NCI-H1930 (cell line): ENCODE data around the gene MLH3.

Source experiments
- DNase-seq, 2 experiments: peaks; one replicate each; lab custom pipeline; 2025; lab: John Stamatoyannopoulos, UW

Gene MLH3

DNA sequence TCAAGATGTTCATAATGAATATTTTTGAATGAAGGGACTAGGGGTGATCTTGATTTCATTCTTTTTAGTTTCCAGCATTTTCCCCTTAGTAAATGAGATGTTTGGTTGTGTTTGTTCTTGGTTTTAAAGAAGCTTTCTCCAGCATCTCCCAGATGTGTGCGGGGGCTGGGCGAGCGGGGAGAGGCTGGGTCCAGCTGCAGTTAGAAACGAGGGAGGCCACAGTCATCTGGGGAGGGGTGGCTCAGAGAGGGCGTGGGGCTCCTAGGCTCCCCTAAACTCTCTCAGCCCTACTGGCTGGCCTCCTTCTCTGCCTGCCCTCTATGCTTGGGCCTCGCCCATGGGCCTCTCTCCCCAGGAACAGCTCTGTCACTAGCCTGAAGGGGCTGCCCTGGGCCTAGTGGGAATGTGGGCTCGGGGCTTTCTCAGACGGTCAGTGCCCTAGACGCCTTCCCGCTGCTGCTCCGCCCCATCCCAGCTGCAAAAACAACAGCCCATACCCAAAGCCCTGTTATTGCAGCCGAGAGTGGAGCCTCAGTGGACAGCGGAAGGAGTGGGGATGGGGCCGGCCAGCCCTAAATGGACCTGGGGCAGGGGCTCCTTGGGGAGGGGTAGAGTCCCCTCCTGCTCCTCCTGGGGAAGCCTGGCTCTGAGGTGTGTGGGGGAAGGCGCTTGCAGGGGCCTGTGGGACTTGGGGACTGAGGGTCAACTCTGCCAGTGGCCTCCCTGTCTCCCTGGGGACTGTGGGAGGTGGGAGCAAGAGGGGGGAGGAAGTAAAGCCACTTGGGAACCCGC, 66.8 kb downstream of the MLH3 start:
- DNase-seq: no peak

DNA sequence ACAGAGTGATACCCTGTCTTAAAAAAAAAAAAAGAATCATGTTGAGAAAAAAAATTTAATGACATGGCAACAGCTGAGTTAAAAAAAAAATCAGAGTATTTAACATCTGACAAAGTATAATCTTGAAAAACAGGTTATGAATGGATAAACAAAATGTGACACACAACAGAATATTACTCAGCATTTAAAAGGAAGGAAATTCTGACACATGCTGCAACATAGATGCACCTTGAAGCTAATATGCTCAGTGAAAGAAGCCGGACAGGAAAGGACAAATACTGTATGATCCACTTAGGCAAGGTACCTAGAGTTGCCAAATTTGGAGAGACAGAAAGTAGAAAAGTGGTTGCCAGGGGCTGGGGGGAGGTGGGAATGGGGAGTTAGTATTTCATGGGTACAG, 67.9 kb downstream of the MLH3 start:
- no peak for DNase-seq

DNA sequence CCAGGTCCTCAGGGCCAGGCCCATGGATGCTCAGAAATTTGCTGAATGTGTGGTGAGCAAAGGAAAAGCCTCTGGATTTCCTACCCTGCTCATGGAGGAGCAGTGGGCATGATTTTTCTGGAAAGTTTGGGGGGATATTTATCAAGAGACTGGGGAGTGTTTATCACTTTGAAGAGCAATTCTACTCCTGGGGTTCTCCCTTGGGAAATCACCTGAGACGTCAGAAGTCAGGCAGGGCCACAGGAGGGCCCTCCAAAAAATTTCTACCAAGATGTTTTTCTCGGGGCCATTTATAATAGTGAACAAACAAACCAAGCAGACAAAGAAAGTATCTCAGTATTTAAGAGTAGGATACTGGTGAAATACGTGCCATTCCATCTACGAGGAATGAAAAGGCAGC, 68.6 kb downstream of the MLH3 start:
- no peak for DNase-seq

GRCh38 chr14:74981833-74982232, 69.4 kb downstream of the MLH3 start:
- no peak for DNase-seq

DNA sequence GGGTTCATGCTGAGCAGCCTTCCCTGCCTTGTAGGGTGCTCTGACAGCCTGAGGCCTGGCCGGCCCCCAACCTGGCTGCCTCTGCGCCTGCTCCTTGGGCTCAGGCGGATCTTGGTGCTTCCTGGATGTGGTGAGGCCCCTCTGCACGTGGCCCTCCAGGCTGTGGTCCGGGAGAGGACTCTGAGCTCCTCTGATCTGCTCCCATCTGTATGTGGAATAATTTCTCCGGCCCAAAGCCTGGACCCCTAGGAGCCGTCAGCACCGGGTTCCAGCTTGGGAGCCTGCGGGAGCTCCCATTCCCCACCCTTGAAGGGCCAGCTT, 69.8 kb downstream of the MLH3 start:
- no peak for DNase-seq

DNA sequence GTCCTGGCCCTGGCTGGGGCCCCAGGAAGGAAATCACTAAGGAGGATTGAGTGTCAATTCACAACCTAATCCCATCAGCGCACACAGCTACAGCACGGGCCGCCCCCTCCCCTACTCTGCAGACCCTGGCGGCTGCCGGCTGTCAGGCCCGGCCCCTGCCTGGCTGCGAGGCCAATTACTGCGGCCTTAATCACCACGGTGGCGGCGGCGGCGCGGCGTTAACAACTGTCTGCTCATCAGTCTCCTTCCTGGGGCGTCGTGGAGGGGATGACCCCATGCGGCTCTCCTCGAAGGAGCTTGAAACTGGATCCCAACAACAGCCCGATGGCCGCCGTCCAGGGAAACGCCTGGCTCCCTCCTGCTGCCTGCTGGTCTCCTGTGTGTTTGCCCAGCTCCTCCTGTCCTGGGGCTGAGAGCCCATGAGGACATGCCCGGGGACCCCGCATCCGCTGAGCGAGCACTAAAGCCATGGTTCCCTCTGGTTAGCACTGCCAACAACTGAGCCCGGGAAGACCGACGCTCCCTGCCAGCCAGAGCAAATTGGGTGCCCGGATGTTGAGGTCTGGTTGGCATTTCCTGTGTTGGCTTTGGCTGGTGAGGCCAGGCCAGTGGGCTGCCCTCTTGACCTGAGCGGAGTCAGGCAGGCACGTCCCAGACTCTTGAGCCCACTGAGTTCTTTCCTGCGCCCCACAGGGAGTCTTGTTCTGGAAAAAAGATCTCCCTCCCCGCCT, 70.4 kb downstream of the MLH3 start:
- no peak for DNase-seq

GRCh38 chr14:74980398-74980730, 70.9 kb downstream of the MLH3 start:
- no peak for DNase-seq

DNA sequence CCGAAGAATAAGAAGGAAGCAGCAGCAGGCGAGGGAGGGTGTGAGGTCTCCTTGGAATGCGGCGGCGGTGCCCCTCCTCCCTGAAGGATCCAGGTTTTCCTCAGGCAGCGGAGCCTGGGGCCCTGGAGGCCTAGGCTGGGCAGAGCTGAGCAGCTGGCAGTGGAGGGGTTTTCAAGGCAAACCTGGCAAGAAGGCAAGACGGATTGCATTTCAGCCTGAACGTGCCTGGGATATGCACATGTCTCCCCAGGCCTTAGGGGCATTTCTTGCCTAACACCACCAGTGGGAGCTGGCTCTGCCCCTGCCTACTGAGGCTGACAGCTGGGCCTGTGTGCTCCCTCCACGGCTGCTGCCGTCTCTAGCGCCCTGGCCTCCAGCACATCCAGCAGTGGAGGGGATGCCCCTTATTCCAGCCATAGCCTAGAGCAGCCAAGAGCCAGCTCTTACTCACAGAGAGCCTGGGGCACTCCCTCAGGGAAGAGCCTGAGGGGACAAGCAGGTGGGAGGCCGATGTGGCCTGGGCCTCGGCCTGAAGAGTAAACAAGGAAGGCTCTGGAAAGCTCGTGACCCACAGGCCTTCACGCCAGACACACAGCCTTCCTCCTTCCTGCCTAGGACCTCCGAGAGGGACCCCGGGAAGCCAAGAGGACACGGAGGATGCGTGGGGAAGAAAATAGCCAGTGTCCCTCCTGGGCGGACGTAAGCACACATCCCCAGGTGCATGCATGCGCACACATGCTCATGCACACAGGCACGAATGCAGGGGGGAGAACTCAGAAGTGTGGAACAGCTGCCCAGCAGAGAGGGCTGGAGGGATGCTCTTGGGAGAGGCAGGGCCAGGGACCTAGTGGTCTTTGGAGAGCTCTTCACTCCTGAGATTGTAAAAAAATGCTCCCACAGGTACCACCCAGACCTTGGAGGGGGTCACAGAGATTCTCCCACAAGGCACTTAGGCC, 71.5 kb downstream of the MLH3 start:
- no peak for DNase-seq

- no peak for DNase-seq
These were observed 72.2 kb downstream of the MLH3 start for GRCh38 chr14:74979029-74979428.

DNA sequence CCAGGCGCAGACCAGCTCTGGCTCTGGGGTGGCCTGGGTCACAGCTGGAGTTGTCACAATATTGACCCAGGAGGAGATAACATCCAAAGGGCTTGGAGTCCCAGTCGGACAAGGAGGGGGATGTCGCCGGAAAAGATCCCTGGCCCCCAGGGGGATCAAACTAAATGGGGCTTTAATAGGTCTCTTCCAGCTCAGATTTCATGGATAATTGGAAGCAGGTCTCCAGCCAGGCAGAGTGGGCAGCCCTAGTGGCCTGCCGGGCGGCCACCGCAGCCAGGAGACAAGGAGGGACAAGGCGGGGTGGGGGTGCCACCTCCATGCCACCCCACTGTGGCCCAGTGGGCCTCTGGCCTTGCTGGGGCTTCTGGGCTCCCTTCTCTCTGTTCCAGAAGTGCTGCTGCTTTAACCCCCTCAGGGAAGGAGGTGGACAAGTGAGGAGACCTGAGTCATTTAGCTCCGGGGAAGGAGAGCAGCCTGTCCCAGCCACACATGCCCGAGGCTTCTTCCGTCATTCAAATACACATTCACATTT, 72.8 kb downstream of the MLH3 start:
- no peak for DNase-seq

DNA sequence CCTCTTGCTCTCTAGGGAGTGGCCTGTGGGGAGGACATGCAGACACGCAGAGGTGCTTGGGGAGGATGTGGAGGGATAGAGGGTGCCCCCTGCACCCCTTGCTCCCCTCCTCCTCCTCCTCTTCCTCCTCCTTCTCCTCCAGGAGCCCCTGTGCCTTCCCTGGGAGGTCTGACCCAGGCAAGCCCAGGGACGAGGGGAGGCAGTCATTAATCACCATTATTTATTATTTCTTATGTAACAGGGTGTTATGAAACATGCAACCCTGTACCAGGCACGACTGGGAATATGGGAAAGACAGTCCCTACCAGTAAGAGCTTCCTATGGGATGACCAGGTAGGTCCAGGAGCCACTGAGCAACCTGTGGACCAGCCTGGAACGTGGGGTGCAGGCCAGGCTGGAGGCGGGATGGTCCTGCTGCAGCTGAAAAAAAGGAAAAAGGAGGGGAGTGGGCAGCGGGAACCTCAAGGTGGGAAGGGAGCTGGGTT, 73.3 kb downstream of the MLH3 start:
- DNase-seq: no peak

- no peak for DNase-seq
These were observed 73.9 kb downstream of the MLH3 start for GRCh38 chr14:74977164-74977900.

DNA sequence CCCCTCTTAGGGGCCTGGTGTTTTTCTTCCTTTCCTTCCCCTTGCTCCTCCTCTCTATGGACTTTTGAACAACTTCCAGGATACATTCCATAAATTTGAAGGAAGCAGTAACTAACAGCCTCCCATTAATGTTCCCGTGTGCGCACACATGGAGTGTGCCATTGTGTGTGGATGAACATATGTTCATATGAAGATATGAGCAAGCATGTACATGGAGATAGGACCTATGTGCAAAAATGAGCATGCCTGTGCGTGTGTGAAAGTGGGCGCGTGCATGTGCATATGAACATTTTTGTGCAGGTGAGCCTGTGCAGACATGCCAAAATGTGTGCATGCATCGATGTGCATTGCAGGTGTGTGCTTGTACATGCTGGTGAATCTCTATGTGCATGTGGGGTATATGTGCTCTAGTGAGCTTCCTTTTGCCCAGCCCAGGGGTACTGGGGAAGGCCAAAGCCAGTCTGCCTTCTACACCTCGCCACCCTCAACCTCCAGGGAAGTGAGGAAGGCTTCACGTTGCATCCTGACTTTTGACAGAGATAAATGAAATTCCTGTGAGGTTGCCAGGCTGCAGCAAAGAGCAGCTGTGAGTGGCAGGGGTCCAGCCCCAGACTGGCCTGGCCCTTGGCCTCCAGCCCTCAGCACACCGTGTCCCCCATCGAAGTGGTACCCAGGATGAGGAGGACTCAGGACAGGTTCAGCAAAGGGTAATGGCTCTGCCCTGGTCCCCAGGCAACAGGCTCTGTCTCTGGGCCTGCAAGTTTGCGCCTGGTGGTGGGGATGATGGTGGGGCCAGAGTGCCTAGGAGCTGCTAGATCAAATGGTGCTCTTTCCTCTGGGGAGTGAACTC, 74.8 kb downstream of the MLH3 start:
- no peak for DNase-seq

DNA sequence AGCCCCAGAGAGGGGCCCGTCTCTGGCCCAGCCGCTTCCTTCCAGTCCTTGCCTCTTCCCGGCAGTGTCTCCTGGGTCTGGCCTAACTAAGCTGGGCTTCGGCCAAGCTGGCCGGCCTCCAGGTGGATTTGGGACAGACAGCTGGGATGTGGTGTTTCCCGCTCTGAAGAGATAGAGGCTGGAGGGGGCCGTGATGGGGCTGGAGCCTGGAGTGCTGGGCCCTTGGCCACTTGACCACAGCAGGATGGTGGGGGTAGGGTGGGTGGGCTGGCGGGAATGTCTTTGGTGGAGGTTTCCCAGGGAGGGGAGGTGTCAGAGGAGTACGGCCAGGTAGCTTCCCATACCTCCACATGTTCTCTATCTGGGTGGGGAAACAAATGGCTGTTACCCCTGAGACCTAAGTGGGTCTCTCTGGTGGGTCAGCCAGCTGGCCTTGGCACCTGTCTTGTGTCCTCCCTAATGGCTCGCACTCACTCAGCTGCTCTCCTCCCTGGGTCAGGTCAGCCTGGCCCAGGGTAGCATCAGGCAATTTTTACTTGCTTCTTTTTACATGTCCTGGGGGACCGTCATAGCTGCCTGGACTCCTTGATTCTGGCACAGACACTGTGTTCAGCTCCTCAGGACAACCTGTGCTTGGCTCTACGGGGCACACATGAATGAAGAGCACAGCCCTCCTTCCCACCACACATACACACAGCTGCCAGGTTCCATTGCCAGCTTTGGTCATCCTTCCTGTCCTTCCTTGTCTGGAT, 76.0 kb downstream of the MLH3 start:
- no peak for DNase-seq

- DNase-seq: no peak
These were observed 76.8 kb downstream of the MLH3 start for GRCh38 chr14:74974364-74975058.

- DNase-seq: no peak
These were observed 77.3 kb downstream of the MLH3 start for GRCh38 chr14:74973905-74974363.

DNA sequence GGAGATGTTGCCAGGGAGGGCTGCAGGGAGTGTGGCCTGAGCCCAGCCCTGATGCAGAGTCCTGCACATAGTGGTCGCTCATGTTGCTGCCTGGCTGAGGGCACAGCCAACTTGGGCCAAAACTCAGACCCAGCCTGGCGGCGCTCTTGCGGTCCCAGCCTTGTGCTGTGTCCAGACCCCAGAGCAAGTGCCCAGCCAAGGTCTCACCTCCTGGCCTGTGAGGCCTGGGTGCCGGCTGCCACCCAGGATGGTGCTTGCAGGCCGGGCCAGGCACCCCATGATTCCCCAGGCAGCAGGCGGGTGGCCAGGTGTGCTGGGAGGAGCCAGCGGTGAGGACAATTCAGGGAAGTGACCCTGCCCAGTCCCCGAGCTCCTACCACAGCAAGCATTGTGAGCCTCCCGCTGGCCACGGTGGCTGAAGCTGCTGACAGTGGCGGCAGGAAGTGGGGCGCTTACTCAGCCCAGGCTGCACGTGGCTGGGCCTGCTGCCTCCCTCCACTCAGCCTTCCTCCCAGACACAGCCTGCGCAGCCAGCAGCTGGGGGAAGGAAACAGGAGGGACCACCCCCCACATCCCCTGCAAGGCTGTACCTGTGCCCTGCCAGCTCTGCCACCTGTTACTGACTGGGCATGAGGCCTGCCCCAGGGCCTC, 78.1 kb downstream of the MLH3 start:
- no peak for DNase-seq

- DNase-seq: no peak
These were observed 82.5 kb downstream of the MLH3 start for GRCh38 chr14:74968811-74969210.
